GM23338 (cell line): Measurements from ENCODE around the gene TAF15. TPM values are rescaled to one million over a fixed set of nuclear protein-coding genes. Genes with fewer than 3 reads are reported as not detected.

ENCODE experiments used
- ATAC-seq: fragments of 200-7000 bp; cut with Tn5 transposase; 3 replicates; pipeline ENCODE4 v1.9.1; 2020
- DNase-seq: peaks from one replicate; pipeline ENCODE4 v3.0.0-alpha.2; 2015; ENCODE audit warnings: low spot score
- H2AFZ ChIP-seq: fragments of 200-600 bp; sonication (generic); 2 replicates; pipeline ENCODE4 v1.8.0; 2016; ENCODE audit warnings: antibody characterized with exemption, mild to moderate bottlenecking, moderate library complexity
- H3F3A ChIP-seq: fragments of 200-600 bp; sonication (generic); replicated peaks from 2 replicates; pipeline ENCODE4 v1.8.0; 2017; ENCODE audit warnings: antibody characterized with exemption, mixed run types, low read depth
- H3K27ac ChIP-seq: fragments of 200-600 bp; sonication (generic); 2 replicates; pipeline ENCODE4 v1.6.1; 2016; ENCODE audit warnings: low read depth
- H3K27me3 ChIP-seq: fragments of 200-600 bp; sonication (generic); 2 replicates; pipeline ENCODE4 v1.8.0; 2016; ENCODE audit warnings: mild to moderate bottlenecking, mixed run types, moderate library complexity; ENCODE audit not compliant: insufficient read depth
- H3K36me3 ChIP-seq: fragments of 200-600 bp; sonication (generic); 2 replicates; pipeline ENCODE4 v1.8.0; 2016; ENCODE audit warnings: mild to moderate bottlenecking; ENCODE audit not compliant: insufficient read depth
- H3K4me1 ChIP-seq: fragments of 200-600 bp; sonication (generic); 2 replicates; pipeline ENCODE4 v1.8.0; 2016; ENCODE audit warnings: mild to moderate bottlenecking, moderate library complexity; ENCODE audit not compliant: insufficient read depth
- H3K4me2 ChIP-seq: fragments of 200-600 bp; sonication (generic); 2 replicates; pipeline ENCODE4 v1.7.1; 2017; ENCODE audit warnings: mixed run types
- H3K4me3 ChIP-seq: fragments of 200-600 bp; sonication (generic); 2 replicates; pipeline ENCODE4 v1.6.1; 2016; ENCODE audit warnings: mixed run types
- H3K79me2 ChIP-seq: fragments of 200-600 bp; sonication (generic); replicated peaks from 2 replicates; pipeline ENCODE4 v1.8.0; 2017; ENCODE audit warnings: mild to moderate bottlenecking; ENCODE audit not compliant: insufficient read depth
- H3K9me2 ChIP-seq: fragments of 200-600 bp; sonication (generic); 2 replicates; pipeline ENCODE4 v1.8.0; 2017; ENCODE audit not compliant: insufficient read depth
- H4K20me1 ChIP-seq: fragments of 200-600 bp; sonication (generic); replicated peaks from 2 replicates; pipeline ENCODE4 v1.8.0; 2017; ENCODE audit warnings: mild to moderate bottlenecking; ENCODE audit not compliant: insufficient read depth
- H3K27ac Mint-ChIP-seq: 2 replicates; pipeline ENCODE4 v1.8.0; 2020; ENCODE audit warnings: inconsistent platforms, mild to moderate bottlenecking, moderate library complexity, mixed read lengths
- H3K27me3 Mint-ChIP-seq: 3 replicates; pipeline ENCODE4 v1.8.0; 2022; ENCODE audit warnings: low read depth, mild to moderate bottlenecking, moderate library complexity, mixed read lengths, inconsistent platforms; ENCODE audit not compliant: insufficient read depth, poor library complexity
- H3K36me3 Mint-ChIP-seq: 3 replicates; pipeline ENCODE4 v1.8.0; 2021; ENCODE audit warnings: low read depth, mild to moderate bottlenecking, inconsistent platforms, moderate library complexity, mixed read lengths
- H3K4me1 Mint-ChIP-seq: 3 replicates; pipeline ENCODE4 v1.8.0; 2020; ENCODE audit warnings: mild to moderate bottlenecking, inconsistent platforms, mixed read lengths
- H3K4me3 Mint-ChIP-seq: 3 replicates; pipeline ENCODE4 v1.8.0; 2021; ENCODE audit warnings: moderate library complexity, mild to moderate bottlenecking, inconsistent platforms, mixed read lengths
- H3K9me3 Mint-ChIP-seq: 3 replicates; pipeline ENCODE4 v1.8.0; 2020; ENCODE audit warnings: moderate library complexity, mild to moderate bottlenecking, inconsistent platforms, mixed read lengths
- CREB1 ChIP-seq: fragments of 250-450 bp; sonication (Bioruptor Pico); IDR thresholded peaks from 2 replicates; pipeline ENCODE4 v1.5.0; 2020; ENCODE audit warnings: low read depth, mild to moderate bottlenecking, moderate library complexity
- CTCF ChIP-seq, 2 experiments: fragments of 200-600 bp in 1 of 2; sonication (generic) in 1 of 2; conservative IDR thresholded peaks; 2 replicates each; pipeline versions ENCODE4 v1.5.1 to v1.6.1; 2016 to 2017; ENCODE audit warnings: antibody characterized with exemption in 2 of 2, low read depth in 2 of 2, mild to moderate bottlenecking in 2 of 2, moderate library complexity in 1 of 2
- EZH2 ChIP-seq: fragments of 200-600 bp; sonication (generic); IDR thresholded peaks from one replicate; pipeline ENCODE4 v1.8.0; 2017; ENCODE audit warnings: antibody characterized with exemption, mild to moderate bottlenecking, low read depth; ENCODE audit not compliant: unreplicated experiment
- EZH2phosphoT487 ChIP-seq: fragments of 200-600 bp; sonication (generic); IDR thresholded peaks from one replicate; pipeline ENCODE4 v1.8.1; 2018; ENCODE audit warnings: antibody characterized with exemption; ENCODE audit not compliant: unreplicated experiment
- JUNB ChIP-seq: IDR thresholded peaks from one replicate; pipeline ENCODE4 v1.6.1; 2016; ENCODE audit warnings: antibody characterized with exemption; ENCODE audit not compliant: unreplicated experiment
- NANOG ChIP-seq: IDR thresholded peaks from 2 replicates; pipeline ENCODE4 v1.6.1; 2016; ENCODE audit warnings: antibody characterized with exemption, borderline replicate concordance
- POLR2AphosphoS5 ChIP-seq: IDR thresholded peaks from 2 replicates; pipeline ENCODE4 v1.6.1; 2016; ENCODE audit warnings: antibody characterized with exemption, low read depth
- REST ChIP-seq: IDR thresholded peaks from one replicate; pipeline ENCODE4 v1.6.1; 2018; ENCODE audit warnings: antibody characterized with exemption; ENCODE audit not compliant: unreplicated experiment
- STAT1 ChIP-seq: IDR thresholded peaks from one replicate; pipeline ENCODE4 v1.6.1; 2016; ENCODE audit warnings: antibody characterized with exemption; ENCODE audit not compliant: unreplicated experiment
- ZNF114 ChIP-seq: fragments of 250-450 bp; sonication (Bioruptor Pico); IDR thresholded peaks from 2 replicates; pipeline ENCODE4 v1.5.0; 2020; ENCODE audit warnings: mild to moderate bottlenecking, moderate library complexity
- ZNF331 ChIP-seq: fragments of 250-450 bp; sonication (Bioruptor Pico); IDR thresholded peaks from 2 replicates; pipeline ENCODE4 v1.5.0; 2020; ENCODE audit warnings: low read depth, mild to moderate bottlenecking, moderate library complexity
- polyA plus RNA-seq: library from polyadenylated mRNA; unstranded; fragments of >200 nt; fragmentation: Nextera tagmentation; extraction: Ambion mirVana; gene quantifications from 2 replicates; pipeline ENCODE4 v1.2.1, GENCODE V29; 2016
- total RNA-seq: library from RNA; depleted of rRNA; stranded (reverse); fragments of >200 nt; shearing (Covaris generic); gene quantifications from 2 replicates; pipeline ENCODE4 v1.2.3, GENCODE V29; 2014
- TF ChIP-seq, protein P1 (sequence below): IDR thresholded peaks from 2 replicates; pipeline ENCODE4 v1.6.1; 2016; ENCODE audit warnings: antibody characterized with exemption
- TF ChIP-seq, protein P2 (sequence below): fragments of 250-450 bp; sonication (Bioruptor Pico); IDR thresholded peaks from 2 replicates; pipeline ENCODE4 v1.5.0; 2020; ENCODE audit warnings: mild to moderate bottlenecking, moderate library complexity

The TAF15 gene
- total and polyA plus RNA-seq, 2 experiments from 2014 or later = 33.8 to 109 TPM

DNA sequence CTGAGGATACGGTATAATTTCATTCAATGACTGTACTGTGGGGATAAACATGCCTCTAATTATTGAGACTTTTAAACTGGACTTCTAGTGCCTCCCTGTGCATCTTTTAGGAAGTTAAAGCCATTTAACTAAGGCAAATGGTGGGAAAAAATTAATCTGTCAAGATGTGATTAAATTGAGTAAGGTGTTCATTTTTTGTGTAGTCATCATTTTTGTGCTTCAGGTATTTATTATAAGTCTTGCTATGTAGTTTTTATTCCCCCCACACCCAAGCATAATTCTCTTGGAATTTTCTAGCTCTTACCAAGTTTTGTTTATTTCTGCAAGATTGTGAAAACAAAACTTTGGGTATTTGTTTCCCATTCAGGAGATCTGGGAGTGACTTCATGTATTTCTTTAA lies 10.2 kb downstream of the TAF15 start (continued):
- no peak for TF ChIP-seq ZNF114 (CRISPR knock-in tag)

DNA sequence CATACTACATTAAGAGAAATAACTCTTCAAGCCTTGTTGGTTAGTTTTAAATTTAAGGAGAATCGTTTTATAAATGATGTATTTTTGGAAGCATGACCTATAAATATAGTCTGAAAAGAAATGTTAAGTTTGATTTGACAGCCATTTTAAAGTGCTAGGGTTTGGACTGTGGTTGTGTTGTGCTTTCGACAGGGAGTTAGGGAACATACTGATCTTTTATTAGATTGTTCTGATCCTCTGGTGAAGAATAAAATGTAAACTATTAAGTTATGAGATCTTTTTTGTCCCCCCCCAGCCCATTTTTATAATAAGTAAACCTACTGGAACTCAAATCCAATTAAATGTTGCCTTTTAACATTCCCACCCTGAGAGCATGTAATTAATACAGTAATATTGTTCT lies 12.0 kb downstream of the TAF15 start:
- Histone ChIP-seq H4K20me1 (peaks cover 55% of the 10 kb centered on the region), H3K79me2 (peaks cover 93% of the 10 kb centered on the region), H2AFZ (no peak overlapping the region), H3K36me3 (peaks cover 82% of the 10 kb centered on the region), H3K27me3 (no peaks in the 10 kb centered on the region), H3K27ac (no peak overlapping the region), H3K9me2 (no peaks in the 10 kb centered on the region), H3F3A (0 out of 2 replicates have a peak, but pooled peaks cover 4% of the 10 kb centered on the region), H3K4me3 (no peak overlapping the region), H3K4me1 (no peaks in the 10 kb centered on the region), H3K4me2 (no peak overlapping the region)
- H3K27ac Mint-ChIP-seq = no peak overlapping the region
- no peaks in the 10 kb centered on the region for H3K9me3 Mint-ChIP-seq
- no peaks in the 10 kb centered on the region for H3K4me1 Mint-ChIP-seq
- ATAC-seq (no peak), DNase-seq (no peak)
- no peak for TF ChIP-seq CREB1 (CRISPR knock-in tag)
- no peak for TF ChIP-seq POLR2AphosphoS5
- TF ChIP-seq, protein P1, sequence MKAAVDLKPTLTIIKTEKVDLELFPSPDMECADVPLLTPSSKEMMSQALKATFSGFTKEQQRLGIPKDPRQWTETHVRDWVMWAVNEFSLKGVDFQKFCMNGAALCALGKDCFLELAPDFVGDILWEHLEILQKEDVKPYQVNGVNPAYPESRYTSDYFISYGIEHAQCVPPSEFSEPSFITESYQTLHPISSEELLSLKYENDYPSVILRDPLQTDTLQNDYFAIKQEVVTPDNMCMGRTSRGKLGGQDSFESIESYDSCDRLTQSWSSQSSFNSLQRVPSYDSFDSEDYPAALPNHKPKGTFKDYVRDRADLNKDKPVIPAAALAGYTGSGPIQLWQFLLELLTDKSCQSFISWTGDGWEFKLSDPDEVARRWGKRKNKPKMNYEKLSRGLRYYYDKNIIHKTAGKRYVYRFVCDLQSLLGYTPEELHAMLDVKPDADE = no peak
- TF ChIP-seq CTCF (conservative IDR thresholded peaks at IDR 0.05; ENCODE audit: low read depth in 2 of 2) = no peak
- no peak for TF ChIP-seq ZNF331 (CRISPR knock-in tag)
- no peak for TF ChIP-seq REST
- TF ChIP-seq JUNB = no peak
- TF ChIP-seq, protein P2, sequence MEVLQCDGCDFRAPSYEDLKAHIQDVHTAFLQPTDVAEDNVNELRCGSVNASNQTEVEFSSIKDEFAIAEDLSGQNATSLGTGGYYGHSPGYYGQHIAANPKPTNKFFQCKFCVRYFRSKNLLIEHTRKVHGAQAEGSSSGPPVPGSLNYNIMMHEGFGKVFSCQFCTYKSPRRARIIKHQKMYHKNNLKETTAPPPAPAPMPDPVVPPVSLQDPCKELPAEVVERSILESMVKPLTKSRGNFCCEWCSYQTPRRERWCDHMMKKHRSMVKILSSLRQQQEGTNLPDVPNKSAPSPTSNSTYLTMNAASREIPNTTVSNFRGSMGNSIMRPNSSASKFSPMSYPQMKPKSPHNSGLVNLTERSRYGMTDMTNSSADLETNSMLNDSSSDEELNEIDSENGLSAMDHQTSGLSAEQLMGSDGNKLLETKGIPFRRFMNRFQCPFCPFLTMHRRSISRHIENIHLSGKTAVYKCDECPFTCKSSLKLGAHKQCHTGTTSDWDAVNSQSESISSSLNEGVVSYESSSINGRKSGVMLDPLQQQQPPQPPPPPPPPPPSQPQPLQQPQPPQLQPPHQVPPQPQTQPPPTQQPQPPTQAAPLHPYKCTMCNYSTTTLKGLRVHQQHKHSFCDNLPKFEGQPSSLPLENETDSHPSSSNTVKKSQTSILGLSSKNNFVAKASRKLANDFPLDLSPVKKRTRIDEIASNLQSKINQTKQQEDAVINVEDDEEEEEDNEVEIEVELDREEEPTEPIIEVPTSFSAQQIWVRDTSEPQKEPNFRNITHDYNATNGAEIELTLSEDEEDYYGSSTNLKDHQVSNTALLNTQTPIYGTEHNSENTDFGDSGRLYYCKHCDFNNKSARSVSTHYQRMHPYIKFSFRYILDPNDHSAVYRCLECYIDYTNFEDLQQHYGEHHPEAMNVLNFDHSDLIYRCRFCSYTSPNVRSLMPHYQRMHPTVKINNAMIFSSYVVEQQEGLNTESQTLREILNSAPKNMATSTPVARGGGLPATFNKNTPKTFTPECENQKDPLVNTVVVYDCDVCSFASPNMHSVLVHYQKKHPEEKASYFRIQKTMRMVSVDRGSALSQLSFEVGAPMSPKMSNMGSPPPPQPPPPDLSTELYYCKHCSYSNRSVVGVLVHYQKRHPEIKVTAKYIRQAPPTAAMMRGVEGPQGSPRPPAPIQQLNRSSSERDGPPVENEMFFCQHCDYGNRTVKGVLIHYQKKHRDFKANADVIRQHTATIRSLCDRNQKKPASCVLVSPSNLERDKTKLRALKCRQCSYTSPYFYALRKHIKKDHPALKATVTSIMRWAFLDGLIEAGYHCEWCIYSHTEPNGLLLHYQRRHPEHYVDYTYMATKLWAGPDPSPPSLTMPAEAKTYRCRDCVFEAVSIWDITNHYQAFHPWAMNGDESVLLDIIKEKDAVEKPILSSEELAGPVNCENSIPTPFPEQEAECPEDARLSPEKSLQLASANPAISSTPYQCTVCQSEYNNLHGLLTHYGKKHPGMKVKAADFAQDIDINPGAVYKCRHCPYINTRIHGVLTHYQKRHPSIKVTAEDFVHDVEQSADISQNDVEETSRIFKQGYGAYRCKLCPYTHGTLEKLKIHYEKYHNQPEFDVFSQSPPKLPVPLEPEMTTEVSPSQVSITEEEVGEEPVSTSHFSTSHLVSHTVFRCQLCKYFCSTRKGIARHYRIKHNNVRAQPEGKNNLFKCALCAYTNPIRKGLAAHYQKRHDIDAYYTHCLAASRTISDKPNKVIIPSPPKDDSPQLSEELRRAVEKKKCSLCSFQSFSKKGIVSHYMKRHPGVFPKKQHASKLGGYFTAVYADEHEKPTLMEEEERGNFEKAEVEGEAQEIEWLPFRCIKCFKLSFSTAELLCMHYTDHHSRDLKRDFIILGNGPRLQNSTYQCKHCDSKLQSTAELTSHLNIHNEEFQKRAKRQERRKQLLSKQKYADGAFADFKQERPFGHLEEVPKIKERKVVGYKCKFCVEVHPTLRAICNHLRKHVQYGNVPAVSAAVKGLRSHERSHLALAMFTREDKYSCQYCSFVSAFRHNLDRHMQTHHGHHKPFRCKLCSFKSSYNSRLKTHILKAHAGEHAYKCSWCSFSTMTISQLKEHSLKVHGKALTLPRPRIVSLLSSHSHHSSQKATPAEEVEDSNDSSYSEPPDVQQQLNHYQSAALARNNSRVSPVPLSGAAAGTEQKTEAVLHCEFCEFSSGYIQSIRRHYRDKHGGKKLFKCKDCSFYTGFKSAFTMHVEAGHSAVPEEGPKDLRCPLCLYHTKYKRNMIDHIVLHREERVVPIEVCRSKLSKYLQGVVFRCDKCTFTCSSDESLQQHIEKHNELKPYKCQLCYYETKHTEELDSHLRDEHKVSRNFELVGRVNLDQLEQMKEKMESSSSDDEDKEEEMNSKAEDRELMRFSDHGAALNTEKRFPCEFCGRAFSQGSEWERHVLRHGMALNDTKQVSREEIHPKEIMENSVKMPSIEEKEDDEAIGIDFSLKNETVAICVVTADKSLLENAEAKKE (CRISPR knock-in tag) = no peak
- TF ChIP-seq EZH2phosphoT487 = no peak
- TF ChIP-seq ZNF114 (CRISPR knock-in tag) = no peak
- TF ChIP-seq EZH2 = no peak
- TF ChIP-seq STAT1 = no peak
- no peak for TF ChIP-seq NANOG
- H3K27me3 Mint-ChIP-seq = no peaks in the 10 kb centered on the region
- peaks cover 93% of the 10 kb centered on the region for H3K36me3 Mint-ChIP-seq
- no peak overlapping the region for H3K4me3 Mint-ChIP-seq
